K562 (cell line): ENCODE results near the gene CDC42EP3. TPM values are rescaled to one million over a fixed set of nuclear protein-coding genes. Genes with fewer than 3 reads are reported as not detected.

Source experiments
- CUX1 ChIP-seq: fragments of 200-800 bp; sonication (Bioruptor generic); IDR thresholded peaks from 2 replicates; pipeline ENCODE4 v1.6.1; 2016; ENCODE audit warnings: missing genetic modification characterization, missing compliant biosample characterization
- E2F8 ChIP-seq: fragments of 450-650 bp; IDR thresholded peaks from 2 replicates; pipeline ENCODE4 v1.7.1; 2018; ENCODE audit warnings: mild to moderate bottlenecking, low read depth; ENCODE audit not compliant: partially characterized antibody
- SMAD3 ChIP-seq: fragments of 450-650 bp; formaldehyde crosslinking; conservative IDR thresholded peaks from 2 replicates; pipeline ENCODE4 v1.4.0; 2020; ENCODE audit warnings: mild to moderate bottlenecking
- SMARCA4 ChIP-seq: fragments of 450-650 bp; IDR thresholded peaks from 2 replicates; pipeline ENCODE4 v1.6.1; 2016
- ZBTB49 ChIP-seq: sonication (generic); formaldehyde crosslinking; IDR thresholded peaks from 2 replicates; pipeline ENCODE4 v1.8.0; 2022; ENCODE audit warnings: missing genetic modification reagents, mild to moderate bottlenecking, borderline replicate concordance
- polyA plus RNA-seq, 8 experiments: library from polyadenylated mRNA; depleted of rRNA in 4 of 8; stranded (reverse) in 5 of 8; unstranded in 3 of 8; fragments of >200 nt; fragmentation: Nextera tagmentation in 2 of 8; fragmentation: Illumina TruSeq in 1 of 8; extraction: Ambion mirVana in 2 of 8; extraction: Trizol in 1 of 8; gene quantifications; 2 replicates each; pipeline versions ENCODE4 v1.2.1 to v1.2.3, GENCODE V29; 2011 to 2014; ENCODE audit warnings: inconsistent platforms in 1 of 8, missing spikeins in 1 of 8
- total RNA-seq, 7 experiments: library from RNA; depleted of rRNA in 6 of 7; stranded (reverse); fragments of >200 nt in 6 of 7; fragmentation: Illumina TruSeq in 2 of 7; extraction: Trizol in 2 of 7; gene quantifications; 2 replicates each; pipeline versions ENCODE4 v1.2.1 to v1.2.3, GENCODE V29; 2011 to 2021; ENCODE audit warnings: low replicate concordance in 1 of 7

The CDC42EP3 gene
- total and polyA plus RNA-seq, 9 of the 15 experiments (the other 6 are each of a cell fraction or from before 2014, with no cell fraction given) = 0.72 to 6.4 (median 2.0) TPM

- no peak for TF ChIP-seq CUX1 (CRISPR knock-in tag)
- TF ChIP-seq SMARCA4 = no peak
- no peak for TF ChIP-seq SMAD3 (CRISPR knock-in tag)
- no peak for TF ChIP-seq ZBTB49 (CRISPR knock-in tag)
- TF ChIP-seq E2F8 = no peak
These were observed 43.7 kb downstream of the CDC42EP3 start (continued) for GRCh38 chr2:37627710-37628109.
